Measurements from ENCODE around the gene RIMBP2.

The RIMBP2 gene

GRCh38 chr12:130572553-130572952 lies 143.5 kb downstream of the RIMBP2 start:
- H3K9me3 ChIP-seq (replicated peaks in 1 of 11): peaks cover 0 to 4% (median 0%) of the 10 kb centered on the region in 11 experiments; a peak in 1 of 22 replicates
- TF ChIP-seq Cebpa-rat (IDR thresholded peaks at IDR 0.05): no peak
- peaks cover 34 to 94% (median 83%) of the 10 kb centered on the region in 10 experiments for H3K4me1 ChIP-seq
- H3K4me2 ChIP-seq: peak overlapping the region in 10 of 11 experiments; percentile 38 to 87 (median 76); a peak in 19 of 22 replicates
- no peak overlapping the region for H3K4me3 ChIP-seq
- H3K36me3 ChIP-seq: no peaks in the 10 kb centered on the region
- 0 out of 22 replicates have a peak overlapping the region, but pooled peaks of 1 of the 11 experiments have one; percentile 33 for H3K9ac ChIP-seq
- peaks cover 0 to 18% (median 9%) of the 10 kb centered on the region in 11 experiments; a peak in 9 of 22 replicates for H3K27me3 ChIP-seq
- H4K20me1 ChIP-seq: peaks cover 0 to 10% (median 0%) of the 10 kb centered on the region in 11 experiments; a peak in 6 of 22 replicates
- no peak overlapping the region for H3K27ac ChIP-seq

- Histone ChIP-seq H3K36me3 (no peaks in the 10 kb centered on the region), H3K4me3 (no peak overlapping the region), H3K27ac (no peak overlapping the region), H3K4me1 (peaks cover 34 to 87% (median 82%) of the 10 kb centered on the region in 10 experiments), H3K4me2 (peak overlapping the region; percentile 56 to 87 (median 78)), H4K20me1 (peaks cover 0 to 10% (median 0%) of the 10 kb centered on the region in 11 experiments; a peak in 6 of 22 replicates), H3K9me3 (replicated peaks in 1 of 11) (peaks cover 1 to 4% (median 2%) of the 10 kb centered on the region in 11 experiments), H3K9ac (no peak overlapping the region), H3K27me3 (peaks cover 0 to 15% (median 7%) of the 10 kb centered on the region in 11 experiments; a peak in 8 of 22 replicates)
- TF ChIP-seq Cebpa-rat (IDR thresholded peaks at IDR 0.05): no peak
Observed at GRCh38 chr12:130571734-130572133, 144.4 kb downstream of the RIMBP2 start.

GRCh38 chr12:130571089-130571488 lies 145.0 kb downstream of the RIMBP2 start:
- Histone ChIP-seq H3K4me3 (no peak overlapping the region), H3K36me3 (no peaks in the 10 kb centered on the region), H3K9ac (no peak overlapping the region), H3K27ac (no peak overlapping the region), H4K20me1 (peaks cover 0 to 10% (median 0%) of the 10 kb centered on the region in 11 experiments; a peak in 6 of 22 replicates), H3K27me3 (peaks cover 0 to 15% (median 3%) of the 10 kb centered on the region in 11 experiments; a peak in 5 of 22 replicates), H3K9me3 (replicated peaks in 1 of 11) (peaks cover 7 to 11% (median 8%) of the 10 kb centered on the region in 11 experiments), H3K4me2 (peak overlapping the region; percentile 56 to 87 (median 78)), H3K4me1 (peaks cover 34 to 82% (median 77%) of the 10 kb centered on the region in 10 experiments)
- no peak for TF ChIP-seq Cebpa-rat (IDR thresholded peaks at IDR 0.05)

- Histone ChIP-seq H4K20me1 (peaks cover 0 to 10% (median 0%) of the 10 kb centered on the region in 11 experiments; a peak in 6 of 22 replicates), H3K4me1 (peaks cover 34 to 69% (median 65%) of the 10 kb centered on the region in 10 experiments), H3K9me3 (replicated peaks in 1 of 11) (peaks cover 20 to 26% (median 24%) of the 10 kb centered on the region in 11 experiments), H3K4me3 (no peak overlapping the region), H3K9ac (no peak overlapping the region), H3K36me3 (no peaks in the 10 kb centered on the region), H3K27ac (no peak overlapping the region), H3K27me3 (peaks cover 0 to 15% (median 0%) of the 10 kb centered on the region in 11 experiments; a peak in 4 of 22 replicates), H3K4me2 (peak overlapping the region; percentile 12 to 87 (median 70); a peak in 21 of 22 replicates)
- no peak for TF ChIP-seq Cebpa-rat (IDR thresholded peaks at IDR 0.05)
Observed at GRCh38 chr12:130569521-130569920, 146.6 kb downstream of the RIMBP2 start.

- Histone ChIP-seq H4K20me1 (peaks cover 0 to 3% (median 0%) of the 10 kb centered on the region in 11 experiments; a peak in 4 of 22 replicates), H3K9ac (no peak overlapping the region), H3K4me2 (peak overlapping the region in 9 of 11 experiments; percentile 45 to 87 (median 73); a peak in 15 of 22 replicates), H3K27me3 (peaks cover 0 to 15% (median 0%) of the 10 kb centered on the region in 11 experiments; a peak in 4 of 22 replicates), H3K4me1 (peaks cover 30 to 59% (median 54%) of the 10 kb centered on the region in 10 experiments), H3K9me3 (replicated peaks in 1 of 11) (peaks cover 20 to 30% (median 27%) of the 10 kb centered on the region in 11 experiments), H3K4me3 (no peak overlapping the region), H3K36me3 (no peaks in the 10 kb centered on the region), H3K27ac (no peak overlapping the region)
- TF ChIP-seq Cebpa-rat (IDR thresholded peaks at IDR 0.05): no peak
Observed at GRCh38 chr12:130568501-130568900, 147.6 kb downstream of the RIMBP2 start.

- TF ChIP-seq Cebpa-rat (IDR thresholded peaks at IDR 0.05): no peak
- Histone ChIP-seq H3K27me3 (peaks cover 0 to 15% (median 0%) of the 10 kb centered on the region in 11 experiments; a peak in 4 of 22 replicates), H3K4me1 (peaks cover 28 to 55% (median 50%) of the 10 kb centered on the region in 10 experiments), H3K27ac (no peak overlapping the region), H3K36me3 (no peaks in the 10 kb centered on the region), H3K4me3 (no peak overlapping the region), H3K4me2 (peak overlapping the region in 8 of 11 experiments; percentile 13 to 87 (median 72); a peak in 10 of 22 replicates), H3K9ac (no peak overlapping the region), H4K20me1 (no peaks in the 10 kb centered on the region; a peak in 1 of 22 replicates), H3K9me3 (replicated peaks in 1 of 11) (peaks cover 20 to 30% (median 27%) of the 10 kb centered on the region in 11 experiments)
Observed at GRCh38 chr12:130568041-130568440, 148.1 kb downstream of the RIMBP2 start.

- Histone ChIP-seq H3K4me2 (no peak overlapping the region), H3K9ac (no peak overlapping the region)
- TF ChIP-seq Cebpa-rat (IDR thresholded peaks at IDR 0.05): no peak
Observed at GRCh38 chr12:130566446-130567155, 149.5 kb downstream of the RIMBP2 start.

GRCh38 chr12:130565189-130565588 lies 150.9 kb downstream of the RIMBP2 start:
- H3K4me1 ChIP-seq: peaks cover 11 to 26% (median 23%) of the 10 kb centered on the region in 10 experiments; a peak in 19 of 20 replicates

More at GRCh38 chr12:130566446-130567155, 149.5 kb downstream of the RIMBP2 start:
- Histone ChIP-seq H3K27ac (no peak overlapping the region), H3K27me3 (peaks cover 0 to 11% (median 0%) of the 10 kb centered on the region in 11 experiments; a peak in 5 of 22 replicates), H3K36me3 (no peaks in the 10 kb centered on the region), H3K4me3 (no peak overlapping the region), H3K9me3 (replicated peaks in 1 of 11) (peaks cover 20 to 30% (median 27%) of the 10 kb centered on the region in 11 experiments), H3K4me1 (peaks cover 16 to 40% (median 35%) of the 10 kb centered on the region in 10 experiments), H4K20me1 (no peaks in the 10 kb centered on the region)

GRCh38 chr12:130563323-130563722 lies 152.8 kb downstream of the RIMBP2 start:
- H3K36me3 ChIP-seq: no peaks in the 10 kb centered on the region
- peaks cover 0 to 6% (median 0%) of the 10 kb centered on the region in 11 experiments; a peak in 5 of 22 replicates for H3K27me3 ChIP-seq
- no peak overlapping the region for H3K4me2 ChIP-seq
- H4K20me1 ChIP-seq: no peaks in the 10 kb centered on the region
- no peak overlapping the region for H3K4me3 ChIP-seq
- H3K27ac ChIP-seq: no peak overlapping the region
- H3K4me1 ChIP-seq: peaks cover 0 to 7% (median 4%) of the 10 kb centered on the region in 10 experiments; a peak in 11 of 20 replicates
- TF ChIP-seq Cebpa-rat (IDR thresholded peaks at IDR 0.05): no peak
- H3K9me3 ChIP-seq (replicated peaks in 1 of 11): peaks cover 20 to 30% (median 27%) of the 10 kb centered on the region in 11 experiments
- no peak overlapping the region for H3K9ac ChIP-seq

More at GRCh38 chr12:130565189-130565588, 150.9 kb downstream of the RIMBP2 start:
- Histone ChIP-seq H3K27me3 (peaks cover 0 to 11% (median 0%) of the 10 kb centered on the region in 11 experiments; a peak in 5 of 22 replicates), H3K4me2 (no peak overlapping the region), H4K20me1 (no peaks in the 10 kb centered on the region), H3K9me3 (replicated peaks in 1 of 11) (peaks cover 20 to 30% (median 27%) of the 10 kb centered on the region in 11 experiments), H3K36me3 (no peaks in the 10 kb centered on the region), H3K4me3 (no peak overlapping the region), H3K9ac (no peak overlapping the region), H3K27ac (no peak overlapping the region)
- no peak for TF ChIP-seq Cebpa-rat (IDR thresholded peaks at IDR 0.05)
